IMR-90 (cell line): ENCODE results near the gene MAP2K2. TPM values are rescaled to one million over a fixed set of nuclear protein-coding genes. Genes with fewer than 3 reads are reported as not detected.

ENCODE experiments used
- ATAC-seq: fragments of 200-7000 bp; cut with Tn5 transposase; 2 replicates; pipeline ENCODE4 v1.9.1; 2020; ENCODE audit warnings: low read depth, mild to moderate bottlenecking, moderate library complexity
- BruUV-seq: library from RNA; stranded (reverse); fragments of 400-500 nt; replicated peaks from 2 replicates; lab custom pipeline; 2021; lab: Mats Ljungman, UMichigan
- CTCF ChIA-PET: fragments of 300-600 bp; formaldehyde crosslinking; extraction: SDS; loops from one replicate; lab custom pipeline; 2021; ENCODE audit warnings: antibody characterized with exemption; lab: Yijun Ruan, JAX
- POLR2A ChIA-PET: fragments of 300-600 bp; sonication (Branson Sonifier 250); formaldehyde crosslinking; loops from one replicate; lab custom pipeline; 2022; ENCODE audit warnings: antibody characterized with exemption; ENCODE audit not compliant: unreplicated experiment; lab: Charles Lee
- DNase-seq: peaks from one replicate; pipeline ENCODE4 v3.0.0; 2013
- H2AFZ ChIP-seq: replicated peaks from 2 replicates; pipeline ENCODE3; 2013; ENCODE audit warnings: low read length, mild to moderate bottlenecking; ENCODE audit not compliant: poor library complexity
- H2AK5ac ChIP-seq: 2 replicates; pipeline ENCODE4 v1.6.1; 2013; ENCODE audit warnings: low read depth, low read length, inconsistent platforms
- H2AK9ac ChIP-seq: replicated peaks from 2 replicates; pipeline ENCODE3; 2013; ENCODE audit warnings: mild to moderate bottlenecking, low read depth, low read length, moderate library complexity; ENCODE audit not compliant: poor library complexity
- H2BK120ac ChIP-seq: 2 replicates; pipeline ENCODE4 v1.6.1; 2013; ENCODE audit warnings: low read depth, low read length, inconsistent platforms
- H2BK15ac ChIP-seq: 3 replicates; pipeline ENCODE4 v1.6.1; 2013; ENCODE audit warnings: low read depth, low read length, inconsistent platforms
- H2BK20ac ChIP-seq: 2 replicates; pipeline ENCODE4 v1.6.1; 2013; ENCODE audit warnings: low read depth, mild to moderate bottlenecking, inconsistent platforms, low read length, moderate library complexity
- H2BK5ac ChIP-seq: 2 replicates; pipeline ENCODE4 v1.6.1; 2013; ENCODE audit warnings: mild to moderate bottlenecking, low read depth, low read length, inconsistent platforms; ENCODE audit not compliant: poor library complexity, severe bottlenecking
- H3K14ac ChIP-seq: replicated peaks from 2 replicates; pipeline ENCODE4 v1.6.1; 2013; ENCODE audit warnings: low read depth, low read length, inconsistent platforms
- H3K18ac ChIP-seq: 2 replicates; pipeline ENCODE4 v1.6.1; 2013; ENCODE audit warnings: low read depth, low read length, control low read depth
- H3K23ac ChIP-seq: 2 replicates; pipeline ENCODE4 v1.6.1; 2013; ENCODE audit warnings: low read depth, low read length, inconsistent platforms
- H3K27ac ChIP-seq: 2 replicates; pipeline ENCODE4 v1.5.1; 2013; ENCODE audit warnings: mild to moderate bottlenecking, control low read depth, low read length; ENCODE audit not compliant: insufficient read depth
- H3K27me3 ChIP-seq: 2 replicates; pipeline ENCODE4 v1.6.1; 2013; ENCODE audit warnings: low read length; ENCODE audit not compliant: control insufficient read depth, insufficient read depth
- H3K36me3 ChIP-seq: 2 replicates; pipeline ENCODE4 v1.6.1; 2013; ENCODE audit warnings: low read length, mixed read lengths; ENCODE audit not compliant: control insufficient read depth, insufficient read depth
- H3K4ac ChIP-seq: 2 replicates; pipeline ENCODE4 v1.6.1; 2013; ENCODE audit warnings: low read depth, low read length, inconsistent platforms
- H3K4me1 ChIP-seq: 2 replicates; pipeline ENCODE4 v1.6.1; 2013; ENCODE audit warnings: low read length, mixed read lengths; ENCODE audit not compliant: control insufficient read depth, insufficient read depth
- H3K4me2 ChIP-seq: 2 replicates; pipeline ENCODE4 v1.6.1; 2013; ENCODE audit warnings: low read depth, mild to moderate bottlenecking, control low read depth, low read length, moderate library complexity
- H3K4me3 ChIP-seq: 2 replicates; pipeline ENCODE4 v1.5.1; 2013; ENCODE audit warnings: low read depth, mild to moderate bottlenecking, control low read depth, low read length, moderate library complexity; ENCODE audit not compliant: insufficient read depth
- H3K56ac ChIP-seq: 2 replicates; pipeline ENCODE4 v1.6.1; 2013; ENCODE audit warnings: low read length, inconsistent platforms; ENCODE audit not compliant: insufficient read depth; ENCODE audit errors: extremely low read depth
- H3K79me1 ChIP-seq, 2 experiments: 2 replicates each; pipeline ENCODE4 v1.6.1; 2013; ENCODE audit warnings: low read length in 2 of 2, inconsistent platforms in 1 of 2, low read depth in 1 of 2
- H3K9ac ChIP-seq: 2 replicates; pipeline ENCODE4 v1.6.1; 2013; ENCODE audit warnings: low read depth, low read length, control low read depth
- H3K9me1 ChIP-seq: 2 replicates; pipeline ENCODE4 v1.6.1; 2013; ENCODE audit warnings: low read length, inconsistent platforms; ENCODE audit not compliant: insufficient read depth
- H3K9me3 ChIP-seq: 2 replicates; pipeline ENCODE4 v1.6.1; 2013; ENCODE audit warnings: low read length; ENCODE audit not compliant: control insufficient read depth, insufficient read depth
- H4K20me1 ChIP-seq: 2 replicates; pipeline ENCODE4 v1.6.1; 2013; ENCODE audit warnings: low read length, inconsistent platforms; ENCODE audit not compliant: insufficient read depth
- H4K5ac ChIP-seq: 2 replicates; pipeline ENCODE4 v1.6.1; 2013; ENCODE audit warnings: mild to moderate bottlenecking, low read depth, low read length, control low read depth
- H4K8ac ChIP-seq, 2 experiments: 2 replicates each; pipeline ENCODE4 v1.6.1; 2013; ENCODE audit warnings: low read depth in 2 of 2, low read length in 2 of 2, control low read depth in 1 of 2, inconsistent platforms in 1 of 2
- H4K91ac ChIP-seq: 2 replicates; pipeline ENCODE4 v1.6.1; 2013; ENCODE audit warnings: low read depth, low read length, inconsistent platforms; ENCODE audit not compliant: insufficient read depth
- BHLHE40 ChIP-seq: fragments of 150-350 bp; IDR thresholded peaks from 2 replicates; pipeline ENCODE4 v1.6.1; 2016; ENCODE audit warnings: mild to moderate bottlenecking, low read depth, low read length
- CEBPB ChIP-seq: IDR thresholded peaks from 2 replicates; pipeline ENCODE4 v1.6.1; 2012; ENCODE audit warnings: low read depth, low read length, improper control_type of control experiment
- CHD1 ChIP-seq: IDR thresholded peaks from 2 replicates; pipeline ENCODE4 v1.6.1; 2012; ENCODE audit warnings: low read depth, low read length, improper control_type of control experiment
- CTCF ChIP-seq: conservative IDR thresholded peaks from 2 replicates; pipeline ENCODE4 v1.5.1; 2012; ENCODE audit warnings: mild to moderate bottlenecking, low read depth, low read length, improper control_type of control experiment
- FOS ChIP-seq: fragments of 150-350 bp; IDR thresholded peaks from 2 replicates; pipeline ENCODE4 v1.6.1; 2016; ENCODE audit warnings: low read depth, low read length
- MAFK ChIP-seq: IDR thresholded peaks from 2 replicates; pipeline ENCODE4 v1.6.1; 2012; ENCODE audit warnings: low read depth, low read length, improper control_type of control experiment
- MAZ ChIP-seq: IDR thresholded peaks from 2 replicates; pipeline ENCODE4 v1.6.1; 2012; ENCODE audit warnings: low read depth, mild to moderate bottlenecking, low read length, improper control_type of control experiment, moderate library complexity, borderline replicate concordance
- MXI1 ChIP-seq: IDR thresholded peaks from 2 replicates; pipeline ENCODE4 v1.6.1; 2012; ENCODE audit warnings: low read depth, mild to moderate bottlenecking, low read length, moderate library complexity, borderline replicate concordance
- NFE2L2 ChIP-seq: fragments of 150-350 bp; IDR thresholded peaks from 2 replicates; pipeline ENCODE4 v1.6.1; 2016; ENCODE audit warnings: low read depth, mild to moderate bottlenecking, low read length
- POLR2A ChIP-seq: IDR thresholded peaks from 2 replicates; pipeline ENCODE4 v1.6.1; 2012; ENCODE audit warnings: mild to moderate bottlenecking, low read depth, low read length
- RCOR1 ChIP-seq: IDR thresholded peaks from 2 replicates; pipeline ENCODE4 v1.6.1; 2012; ENCODE audit warnings: mild to moderate bottlenecking, low read length, improper control_type of control experiment; ENCODE audit not compliant: insufficient replicate concordance
- RFX5 ChIP-seq: IDR thresholded peaks from 2 replicates; pipeline ENCODE4 v1.8.0; 2012; ENCODE audit warnings: low read depth, mild to moderate bottlenecking, low read length, moderate library complexity
- SMC3 ChIP-seq: fragments of 150-350 bp; IDR thresholded peaks from 2 replicates; pipeline ENCODE4 v1.6.1; 2016; ENCODE audit warnings: low read depth, mild to moderate bottlenecking, antibody characterized with exemption, low read length, moderate library complexity
- USF2 ChIP-seq: fragments of 150-350 bp; IDR thresholded peaks from 2 replicates; pipeline ENCODE4 v1.6.1; 2017; ENCODE audit warnings: mild to moderate bottlenecking, antibody characterized with exemption, low read length, low read depth
- WGBS, 2 experiments: methylation state at CpG; one replicate each; pipeline versions ENCODE4 v1.1.5 to v1.1.7; 2013; ENCODE audit warnings: missing lambda C conversion rate in 2 of 2; ENCODE audit not compliant: insufficient read length in 1 of 2; ENCODE audit errors: extremely low coverage in 2 of 2; 5-methylcytosine and 5-hydroxymethylcytosine counted together
- dilution Hi-C: fragments of 300-500 bp; cut with HindIII; formaldehyde crosslinking; loops from one replicate; pipeline ENCODE4 v1.14.3; 2018; ENCODE audit warnings: low sequenced_read_pairs; ENCODE audit not compliant: unreplicated experiment
- in situ Hi-C: fragments of 300-500 bp; cut with MboI; formaldehyde crosslinking; loops from 3 replicates; pipeline ENCODE4 v1.14.3; 2019; ENCODE audit warnings: low sequenced_read_pairs, inconsistent platforms, mixed read lengths
- intact Hi-C: fragments of 100-400 bp; cut with micrococcal nuclease; formaldehyde crosslinking; loops from 2 replicates; pipeline ENCODE4 v1.10.0; 2022
- polyA plus RNA-seq, 3 experiments: library from polyadenylated mRNA; depleted of rRNA; stranded (reverse); fragments of >200 nt; gene quantifications; 2 replicates each; pipeline ENCODE4 v1.2.3, GENCODE V29; 2012; ENCODE audit warnings: low replicate concordance in 1 of 3
- total RNA-seq: library from RNA; depleted of rRNA; stranded (reverse); fragments of >200 nt; gene quantifications from 2 replicates; pipeline ENCODE4 v1.2.3, GENCODE V29; 2012

MAP2K2 gene
- total and polyA plus RNA-seq, 2 of the 4 experiments (the other 2 are of a cell fraction) = 115 to 151 TPM

- ATAC-seq (no peak), DNase-seq (no peak)
- Histone ChIP-seq H2BK5ac (no peak overlapping the region), H2AK9ac (no peak overlapping the region), H3K9ac (no peak overlapping the region), H4K5ac (no peak overlapping the region), H2BK120ac (no peak overlapping the region), H3K9me3 (no peaks in the 10 kb centered on the region), H3K4me1 (no peaks in the 10 kb centered on the region), H3K79me1 (0 out of 4 replicates have a peak, but pooled peaks cover 0 to 3% of the 10 kb centered on the region in 2 experiments), H3K36me3 (peaks cover 66% of the 10 kb centered on the region), H3K4ac (no peak overlapping the region), H2BK20ac (no peak overlapping the region), H3K4me2 (no peak overlapping the region), H2BK15ac (no peak overlapping the region), H3K27me3 (no peaks in the 10 kb centered on the region), H3K4me3 (no peak overlapping the region), H3K23ac (no peak overlapping the region), H2AK5ac (no peak overlapping the region), H3K56ac (no peak overlapping the region), H4K20me1 (no peaks in the 10 kb centered on the region; the same call in 1 of the 2 replicates), H3K9me1 (no peaks in the 10 kb centered on the region), H4K8ac (no peak overlapping the region), H3K27ac (no peak overlapping the region), H4K91ac (no peak overlapping the region), H3K18ac (no peak overlapping the region), H3K14ac (no peak overlapping the region), H2AFZ (no peak overlapping the region)
- TF ChIP-seq CHD1 (no peak), NFE2L2 (no peak), MAFK (no peak), SMC3 (no peak), RCOR1 (no peak), USF2 (no peak), BHLHE40 (no peak), FOS (no peak), POLR2A (no peak), MAZ (no peak), RFX5 (no peak), CEBPB (no peak), MXI1 (no peak), CTCF (no peak)
- intact Hi-C loops = no loop called here
- no TSS peak for BruUV-seq
- in situ Hi-C loops = no loop called here
- POLR2A ChIA-PET = no interaction called here
- CTCF ChIA-PET = no interaction called here
- dilution Hi-C loops = no loop called here
- 98% methylated on average over 11 of the region's 19 CpGs; no CpG with 5 or more reads in 1 of the 2 experiments for WGBS, 2 experiments
These were observed 29.6 kb downstream of the MAP2K2 start for GRCh38 chr19:4094291-4094690.
